Prostate gland (tissue), 2 donors: ENCODE data around the gene INSIG1.

ENCODE experiments used
- POLR2A ChIP-seq: fragments of 450-650 bp; IDR thresholded peaks from one replicate; pipeline ENCODE4 v1.6.1; 2016; ENCODE audit warnings: antibody characterized with exemption, mild to moderate bottlenecking
- TF ChIP-seq, protein P1 (sequence below), 4 experiments: fragments of 200-600 bp in 2 of 4; fragments of 450-650 bp in 2 of 4; sonication (generic) in 2 of 4; IDR thresholded peaks; 1 replicate in 3 of 4; 2 replicates in 1 of 4; pipeline ENCODE4 v1.5.1; 2016 to 2019; ENCODE audit warnings: antibody characterized with exemption in 4 of 4, mild to moderate bottlenecking in 2 of 4, moderate library complexity in 2 of 4

DNA sequence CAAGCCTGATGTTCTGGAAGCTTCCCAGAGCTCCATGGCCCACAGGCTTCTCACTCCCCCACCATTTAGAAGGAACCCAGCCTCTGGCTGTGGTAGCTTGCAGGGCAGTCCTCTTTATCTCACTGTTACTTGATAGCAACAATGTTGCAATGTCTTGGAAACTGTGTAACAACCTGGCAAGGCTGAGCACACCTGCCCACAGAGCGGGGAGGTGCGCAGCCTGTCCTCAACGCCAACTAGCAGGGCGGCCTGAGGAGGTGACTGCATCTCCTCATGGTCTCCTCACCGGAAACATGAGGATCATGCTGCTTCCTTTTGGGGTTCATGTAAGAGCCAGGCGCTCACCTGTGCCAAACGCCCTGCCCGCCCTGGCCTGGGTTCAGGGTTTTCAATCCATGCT lies 43.7 kb upstream of the INSIG1 start:
- TF ChIP-seq POLR2A = no peak
- TF ChIP-seq, protein P1, sequence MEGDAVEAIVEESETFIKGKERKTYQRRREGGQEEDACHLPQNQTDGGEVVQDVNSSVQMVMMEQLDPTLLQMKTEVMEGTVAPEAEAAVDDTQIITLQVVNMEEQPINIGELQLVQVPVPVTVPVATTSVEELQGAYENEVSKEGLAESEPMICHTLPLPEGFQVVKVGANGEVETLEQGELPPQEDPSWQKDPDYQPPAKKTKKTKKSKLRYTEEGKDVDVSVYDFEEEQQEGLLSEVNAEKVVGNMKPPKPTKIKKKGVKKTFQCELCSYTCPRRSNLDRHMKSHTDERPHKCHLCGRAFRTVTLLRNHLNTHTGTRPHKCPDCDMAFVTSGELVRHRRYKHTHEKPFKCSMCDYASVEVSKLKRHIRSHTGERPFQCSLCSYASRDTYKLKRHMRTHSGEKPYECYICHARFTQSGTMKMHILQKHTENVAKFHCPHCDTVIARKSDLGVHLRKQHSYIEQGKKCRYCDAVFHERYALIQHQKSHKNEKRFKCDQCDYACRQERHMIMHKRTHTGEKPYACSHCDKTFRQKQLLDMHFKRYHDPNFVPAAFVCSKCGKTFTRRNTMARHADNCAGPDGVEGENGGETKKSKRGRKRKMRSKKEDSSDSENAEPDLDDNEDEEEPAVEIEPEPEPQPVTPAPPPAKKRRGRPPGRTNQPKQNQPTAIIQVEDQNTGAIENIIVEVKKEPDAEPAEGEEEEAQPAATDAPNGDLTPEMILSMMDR (IDR thresholded peaks at IDR 0.05) = no peak
